GM10266 (cell line): ENCODE measurements around the gene IFIT2.

Experiments used
- DNase-seq: peaks from one replicate; pipeline ENCODE4 v3.0.0; 2012; ENCODE audit errors: extremely low spot score
- CTCF ChIP-seq: IDR thresholded peaks from 2 replicates; pipeline ENCODE4 v1.5.1; 2012; ENCODE audit warnings: mild to moderate bottlenecking, low read depth; ENCODE audit not compliant: control insufficient read depth, insufficient read depth; ENCODE audit errors: missing control alignments

The IFIT2 gene

GRCh38 chr10:89294721-89295239 is 7.1 kb upstream of the IFIT2 start:
- no peak for TF ChIP-seq CTCF
- no peak for DNase-seq

GRCh38 chr10:89295597-89295996 is 6.2 kb upstream of the IFIT2 start:
- no peak for TF ChIP-seq CTCF
- DNase-seq, result no peak

GRCh38 chr10:89296220-89296648 is 5.6 kb upstream of the IFIT2 start:
- TF ChIP-seq CTCF, result no peak
- no peak for DNase-seq

- TF ChIP-seq CTCF, result no peak
Observed at GRCh38 chr10:89297356-89297755, 4.5 kb upstream of the IFIT2 start.

GRCh38 chr10:89297791-89298190 is 4.1 kb upstream of the IFIT2 start:
- no peak for DNase-seq
- no peak for TF ChIP-seq CTCF

More at GRCh38 chr10:89297356-89297755, 4.5 kb upstream of the IFIT2 start:
- no peak for DNase-seq

GRCh38 chr10:89299031-89299430 is 2.8 kb upstream of the IFIT2 start:
- TF ChIP-seq CTCF, result no peak
- no peak for DNase-seq

- no peak for DNase-seq
- no peak for TF ChIP-seq CTCF
Observed at GRCh38 chr10:89301232-89301631, 614 bp upstream of the IFIT2 start.
